DOHH2 (cell line): ENCODE data around the gene ENO4.

Experiments
- H3F3A ChIP-seq: fragments of 200-600 bp; sonication (generic), shearing (Covaris generic); 2 replicates; pipeline ENCODE4 v1.6.0; 2016; ENCODE audit warnings: antibody characterized with exemption, mild to moderate bottlenecking; ENCODE audit not compliant: control insufficient read depth, insufficient read depth
- H3K27ac ChIP-seq: fragments of 200-600 bp; sonication (generic); 2 replicates; pipeline ENCODE4 v1.5.1; 2014; ENCODE audit warnings: low read depth, mild to moderate bottlenecking, low read length, moderate library complexity
- H3K27me3 ChIP-seq: fragments of 200-600 bp; sonication (generic); 2 replicates; pipeline ENCODE4 v1.6.1; 2014; ENCODE audit warnings: mild to moderate bottlenecking, low read length, mixed read lengths; ENCODE audit not compliant: control insufficient read depth
- H3K36me3 ChIP-seq: fragments of 200-600 bp; sonication (generic); 2 replicates; pipeline ENCODE4 v1.6.1; 2014; ENCODE audit warnings: mild to moderate bottlenecking, low read length, moderate library complexity, mixed read lengths; ENCODE audit not compliant: control insufficient read depth
- H3K4me1 ChIP-seq: fragments of 200-600 bp; sonication (generic); 2 replicates; pipeline ENCODE4 v1.6.1; 2014; ENCODE audit warnings: mild to moderate bottlenecking, low read length, mixed read lengths; ENCODE audit not compliant: control insufficient read depth
- H3K4me2 ChIP-seq: fragments of 200-600 bp; sonication (generic); 2 replicates; pipeline ENCODE4 v1.6.0; 2014; ENCODE audit warnings: mild to moderate bottlenecking, low read length, moderate library complexity
- H3K4me3 ChIP-seq: fragments of 200-600 bp; sonication (generic); 2 replicates; pipeline ENCODE4 v1.5.1; 2014; ENCODE audit warnings: mild to moderate bottlenecking, low read length, mixed read lengths
- H3K79me2 ChIP-seq: fragments of 200-600 bp; sonication (generic); 2 replicates; pipeline ENCODE4 v1.6.1; 2014; ENCODE audit warnings: mild to moderate bottlenecking, low read length, mixed read lengths; ENCODE audit not compliant: control insufficient read depth
- H3K9me2 ChIP-seq: fragments of 200-600 bp; sonication (generic); replicated peaks from 2 replicates; pipeline ENCODE4 v1.6.1; 2014; ENCODE audit warnings: mild to moderate bottlenecking, low read length, mixed read lengths; ENCODE audit not compliant: control insufficient read depth
- H3K9me3 ChIP-seq: fragments of 200-600 bp; sonication (generic); 2 replicates; pipeline ENCODE4 v1.6.1; 2014; ENCODE audit warnings: antibody characterized with exemption, low read length, mixed read lengths; ENCODE audit not compliant: control insufficient read depth, insufficient read depth
- H4K20me1 ChIP-seq: fragments of 200-600 bp; sonication (generic); 2 replicates; pipeline ENCODE4 v1.6.0; 2014; ENCODE audit warnings: low read depth, mild to moderate bottlenecking, antibody characterized with exemption, low read length, moderate library complexity; ENCODE audit not compliant: control insufficient read depth, insufficient read depth
- CTCF ChIP-seq: fragments of 200-600 bp; sonication (generic); IDR thresholded peaks from one replicate; pipeline ENCODE4 v1.5.1; 2014; ENCODE audit warnings: antibody characterized with exemption, mild to moderate bottlenecking, low read depth, low read length; ENCODE audit not compliant: poor library complexity, severe bottlenecking
- EZH2phosphoT487 ChIP-seq: fragments of 200-600 bp; sonication (generic); IDR thresholded peaks from 2 replicates; pipeline ENCODE4 v1.6.1; 2017; ENCODE audit warnings: borderline replicate concordance, mild to moderate bottlenecking, antibody characterized with exemption, low read length, moderate library complexity, mixed read lengths

Gene ENO4

GRCh38 chr10:116829711-116830110 is 19.6 kb upstream of the ENO4 start:
- Histone ChIP-seq H3K36me3 (peaks cover 9% of the 10 kb centered on the region; the same call in 1 of the 2 replicates), H3K79me2 (no peaks in the 10 kb centered on the region), H3K4me2 (no peak overlapping the region), H3K27me3 (no peaks in the 10 kb centered on the region), H3K9me3 (no peaks in the 10 kb centered on the region), H3K9me2 (no peaks in the 10 kb centered on the region), H3F3A (no peaks in the 10 kb centered on the region), H3K4me3 (no peak overlapping the region), H3K4me1 (no peaks in the 10 kb centered on the region), H4K20me1 (no peaks in the 10 kb centered on the region), H3K27ac (no peak overlapping the region)
- TF ChIP-seq EZH2phosphoT487, result no peak
- no peak for TF ChIP-seq CTCF

- TF ChIP-seq CTCF, result no peak
- no peak for TF ChIP-seq EZH2phosphoT487
- H4K20me1 ChIP-seq, result no peaks in the 10 kb centered on the region
- no peak overlapping the region for H3K4me2 ChIP-seq
- no peaks in the 10 kb centered on the region for H3K9me3 ChIP-seq
- H3K36me3 ChIP-seq, result peaks cover 9% of the 10 kb centered on the region; the same call in 1 of the 2 replicates
- no peak overlapping the region for H3K27ac ChIP-seq
- no peaks in the 10 kb centered on the region for H3K79me2 ChIP-seq
- H3K4me1 ChIP-seq, result no peaks in the 10 kb centered on the region
- no peaks in the 10 kb centered on the region for H3F3A ChIP-seq
- no peaks in the 10 kb centered on the region for H3K9me2 ChIP-seq
- H3K27me3 ChIP-seq, result no peaks in the 10 kb centered on the region
- H3K4me3 ChIP-seq, result no peak overlapping the region
Observed at GRCh38 chr10:116831086-116831485, 18.2 kb upstream of the ENO4 start.

- H3K4me2 ChIP-seq, result no peak overlapping the region
- H3K9me3 ChIP-seq, result no peaks in the 10 kb centered on the region
- no peaks in the 10 kb centered on the region for H3K79me2 ChIP-seq
- H3K27me3 ChIP-seq, result no peaks in the 10 kb centered on the region
- H3K4me1 ChIP-seq, result 0 out of 2 replicates have a peak, but pooled peaks cover 2% of the 10 kb centered on the region
- H3K27ac ChIP-seq, result no peak overlapping the region
- H3K9me2 ChIP-seq, result no peaks in the 10 kb centered on the region
- TF ChIP-seq EZH2phosphoT487 (no peak), CTCF (no peak)
- peaks cover 9% of the 10 kb centered on the region; the same call in 1 of the 2 replicates for H3K36me3 ChIP-seq
- H3F3A ChIP-seq, result no peaks in the 10 kb centered on the region
- H4K20me1 ChIP-seq, result no peaks in the 10 kb centered on the region
- no peak overlapping the region for H3K4me3 ChIP-seq
Observed at GRCh38 chr10:116831790-116832189, 17.5 kb upstream of the ENO4 start.
